GM12878 (cell line): ENCODE data around the gene NUDT17. TPM values are rescaled to one million over a fixed set of nuclear protein-coding genes. Genes with fewer than 3 reads are reported as not detected.

Experiments used
- ASH2L ChIP-seq: fragments of 300-600, 200-600 bp; sonication (generic); IDR thresholded peaks from 2 replicates; pipeline ENCODE4 v1.6.1; 2017; ENCODE audit warnings: low read depth, mild to moderate bottlenecking, borderline replicate concordance
- BCL11A ChIP-seq: IDR thresholded peaks from 2 replicates; pipeline ENCODE4 v1.6.1; 2011; ENCODE audit warnings: low read depth, low read length
- BCL3 ChIP-seq: IDR thresholded peaks from 2 replicates; pipeline ENCODE4 v1.6.1; 2011; ENCODE audit warnings: borderline replicate concordance, low read depth, mild to moderate bottlenecking, moderate library complexity, low read length; ENCODE audit not compliant: insufficient read depth, poor library complexity, severe bottlenecking
- DPF2 ChIP-seq: fragments of 450-650 bp; IDR thresholded peaks from 2 replicates; pipeline ENCODE4 v1.6.1; 2017; ENCODE audit warnings: mild to moderate bottlenecking
- HCFC1 ChIP-seq: fragments of 150-350 bp; IDR thresholded peaks from 2 replicates; pipeline ENCODE4 v1.6.1; 2014; ENCODE audit warnings: low read length
- NBN ChIP-seq: fragments of 450-650 bp; IDR thresholded peaks from 2 replicates; pipeline ENCODE4 v1.6.1; 2016
- NFYA ChIP-seq: IDR thresholded peaks from 2 replicates; pipeline ENCODE4 v1.6.1; 2011; ENCODE audit warnings: low read depth, mild to moderate bottlenecking, low read length, improper control_type of control experiment, borderline replicate concordance
- POLR2AphosphoS5 ChIP-seq: IDR thresholded peaks from 2 replicates; pipeline ENCODE4 v1.6.1; 2011; ENCODE audit warnings: mild to moderate bottlenecking, low read length, inconsistent platforms
- RAD21 ChIP-seq: IDR thresholded peaks from 2 replicates; pipeline ENCODE4 v1.6.1; 2011; ENCODE audit warnings: mild to moderate bottlenecking, low read depth, low read length, moderate library complexity; ENCODE audit not compliant: insufficient read depth
- SIX5 ChIP-seq: IDR thresholded peaks from 2 replicates; pipeline ENCODE4 v1.6.1; 2011; ENCODE audit warnings: mild to moderate bottlenecking, low read depth, low read length, moderate library complexity; ENCODE audit not compliant: severe bottlenecking
- SMAD5 ChIP-seq: IDR thresholded peaks from 2 replicates; pipeline ENCODE4 v1.6.1; 2016; ENCODE audit warnings: antibody characterized with exemption, low read depth
- SUPT20H ChIP-seq: IDR thresholded peaks from 2 replicates; pipeline ENCODE4 v1.6.1; 2011; ENCODE audit warnings: low read depth, mild to moderate bottlenecking, low read length, moderate library complexity, borderline replicate concordance; ENCODE audit not compliant: control insufficient read depth
- TCF3 ChIP-seq: IDR thresholded peaks from 2 replicates; pipeline ENCODE4 v1.6.1; 2012; ENCODE audit warnings: low read depth, mild to moderate bottlenecking, low read length, borderline replicate concordance; ENCODE audit not compliant: insufficient read depth
- USF2 ChIP-seq: IDR thresholded peaks from 2 replicates; pipeline ENCODE4 v1.6.1; 2011; ENCODE audit warnings: low read depth, low read length, improper control_type of control experiment, borderline replicate concordance
- ZBED1 ChIP-seq: IDR thresholded peaks from 2 replicates; pipeline ENCODE4 v1.6.1; 2016; ENCODE audit warnings: borderline replicate concordance
- ZBTB11 ChIP-seq: fragments of 450-650 bp; formaldehyde crosslinking; IDR thresholded peaks from 2 replicates; pipeline ENCODE4 v1.5.0; 2022; ENCODE audit warnings: mild to moderate bottlenecking, missing genetic modification characterization
- ZBTB33 ChIP-seq: fragments of 450-650 bp; IDR thresholded peaks from 2 replicates; pipeline ENCODE4 v1.6.1; 2017; ENCODE audit warnings: mild to moderate bottlenecking
- ZNF592 ChIP-seq: fragments of 450-650 bp; IDR thresholded peaks from 2 replicates; pipeline ENCODE4 v1.6.1; 2017; ENCODE audit warnings: mild to moderate bottlenecking, moderate library complexity
- ZNF622 ChIP-seq: fragments of 450-650 bp; IDR thresholded peaks from 2 replicates; pipeline ENCODE4 v1.6.1; 2017; ENCODE audit warnings: mild to moderate bottlenecking, inconsistent platforms
- ZSCAN29 ChIP-seq: fragments of 450-650 bp; IDR thresholded peaks from 2 replicates; pipeline ENCODE4 v1.6.1; 2017; ENCODE audit warnings: mild to moderate bottlenecking, moderate library complexity
- polyA plus RNA-seq, 11 experiments: library from polyadenylated mRNA; depleted of rRNA in 4 of 11; unstranded in 6 of 11; stranded (reverse) in 5 of 11; fragments of >200 nt; fragmentation: Nextera tagmentation in 4 of 11; fragmentation: Illumina TruSeq in 1 of 11; extraction: Ambion mirVana in 4 of 11; extraction: Trizol in 1 of 11; gene quantifications; 1 replicate in 1 of 11; 2 replicates in 10 of 11; pipeline versions ENCODE4 v1.2.1 to v1.2.3, GENCODE V29; 2011 to 2016; ENCODE audit warnings: inconsistent platforms in 2 of 11, missing spikeins in 2 of 11, low read depth in 1 of 11
- total RNA-seq, 4 experiments: library from RNA; depleted of rRNA in 3 of 4; stranded (reverse); fragments of >200 nt in 3 of 4; fragmentation: Illumina TruSeq in 1 of 4; extraction: Trizol in 1 of 4; gene quantifications; 2 replicates each; pipeline versions ENCODE4 v1.2.1 to v1.2.3, GENCODE V29; 2013 to 2021

Gene NUDT17
- total and polyA plus RNA-seq, 10 of the 15 experiments (the other 5 are each of a cell fraction or from before 2014, with no cell fraction given): 1.2 to 4.7 (median 4.0) TPM

GRCh38 chr1:145845144-145845513, 301 bp upstream of the NUDT17 start (continued):
- TF ChIP-seq ZBTB11 (no peak), SUPT20H (no peak), USF2 (no peak), ZBTB33 (no peak), POLR2AphosphoS5 (no peak), ZSCAN29 (peak; percentile 55; the same call in 1 of the 2 replicates), NFYA (no peak), ZNF622 (no peak), BCL3 (no peak), DPF2 (peak; percentile 76), RAD21 (no peak), TCF3 (peak; percentile 66; the same call in 1 of the 2 replicates), ZNF592 (no peak), ZBED1 (peak; percentile 68; the same call in 1 of the 2 replicates), HCFC1 (no peak), NBN (peak; percentile 84; the same call in 1 of the 2 replicates), SMAD5 (no peak; the same call in 1 of the 2 replicates), BCL11A (peak; percentile 69; the same call in 1 of the 2 replicates), SIX5 (no peak), ASH2L (no peak)
